Measurements from ENCODE around the gene AOPEP.

AOPEP gene

GRCh38 chr9:95105519-95106287 lies 379.2 kb downstream of the AOPEP start:
- DNase-seq: no peak

- DNase-seq: no peak
These were observed 380.7 kb downstream of the AOPEP start for GRCh38 chr9:95107001-95107749.

- DNase-seq: no peak
These were observed 381.5 kb downstream of the AOPEP start for GRCh38 chr9:95107976-95108375.

GRCh38 chr9:95108777-95109176 lies 382.3 kb downstream of the AOPEP start:
- no peak for DNase-seq

DNA sequence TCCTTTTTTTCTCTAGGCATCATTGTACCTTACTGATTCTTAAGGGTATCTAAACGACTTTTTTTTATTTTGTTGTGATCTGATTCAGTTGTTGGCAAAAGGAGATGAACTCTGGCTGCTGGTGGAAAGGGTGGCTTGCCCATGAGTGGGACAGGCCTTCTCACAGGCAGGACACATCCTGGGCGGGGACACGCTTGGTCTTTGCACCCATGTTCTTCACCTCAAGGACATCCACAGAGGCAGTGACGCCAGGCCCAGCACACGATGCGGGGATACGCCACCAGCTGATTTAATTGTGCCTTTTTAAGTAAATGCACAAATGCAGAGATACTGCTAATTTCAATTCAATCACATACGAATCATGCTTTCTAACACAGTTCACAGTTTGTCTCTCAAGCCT lies 383.0 kb downstream of the AOPEP start:
- DNase-seq: no peak

GRCh38 chr9:95110921-95111525 lies 384.5 kb downstream of the AOPEP start:
- no peak for DNase-seq

DNA sequence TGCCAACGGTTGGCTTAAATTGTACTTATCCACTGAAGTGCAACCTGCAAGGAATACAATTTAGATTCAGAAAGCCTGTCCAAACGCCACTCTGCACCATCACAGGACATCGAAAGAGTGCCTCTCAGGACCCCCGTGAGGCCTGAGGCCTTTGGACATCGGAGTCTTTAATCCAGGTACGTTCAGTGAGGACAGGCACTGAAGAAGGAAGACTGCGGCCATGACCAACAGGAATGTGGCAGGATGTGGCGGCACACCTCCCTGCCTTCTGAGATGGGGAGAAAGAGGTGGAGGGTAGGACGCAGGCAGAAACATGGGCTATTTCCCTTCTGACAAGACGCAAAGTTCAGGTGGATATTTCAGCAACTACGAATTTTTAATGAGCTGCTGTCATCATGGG lies 385.2 kb downstream of the AOPEP start:
- DNase-seq: no peak

DNA sequence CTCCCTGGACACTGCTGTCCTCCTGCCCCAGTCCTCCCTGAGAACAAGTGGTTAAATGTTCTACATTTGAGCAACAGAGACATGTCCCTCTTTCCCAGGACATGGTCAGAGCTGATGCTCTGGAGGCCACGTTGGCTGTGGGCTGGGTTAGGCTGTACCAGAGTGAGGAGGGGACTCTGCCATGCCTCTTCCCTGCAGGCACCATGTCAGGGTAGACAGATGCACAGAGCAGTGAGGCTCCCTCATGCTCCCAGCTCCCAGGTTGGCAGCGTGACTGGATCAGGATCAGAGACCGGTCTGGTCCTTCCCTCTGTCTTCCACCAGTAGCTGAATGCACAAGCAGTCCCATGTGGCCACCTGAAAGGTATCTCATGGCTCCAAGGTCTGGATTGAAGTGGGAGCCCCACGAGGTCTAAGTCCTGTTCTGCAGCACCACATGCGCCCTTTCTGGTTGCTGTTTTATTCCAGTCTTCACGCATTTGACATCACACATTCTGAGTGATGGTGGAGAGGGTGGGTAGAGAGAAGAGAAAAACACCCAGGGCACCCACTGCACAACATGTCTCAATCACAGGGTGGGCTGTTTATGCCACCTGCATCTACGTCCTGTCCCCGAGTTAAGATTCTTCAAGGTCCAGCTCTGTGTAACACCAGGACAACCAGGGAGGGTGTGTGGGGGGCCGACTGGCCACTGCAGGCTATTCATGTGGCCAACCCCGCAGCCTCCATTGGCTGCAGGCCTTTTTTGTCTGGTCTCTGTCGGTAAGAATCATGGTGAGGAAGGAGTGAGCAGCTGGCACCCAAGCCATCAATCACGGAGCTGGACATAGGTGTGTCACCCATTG lies 386.2 kb downstream of the AOPEP start:
- DNase-seq: no peak

- DNase-seq: no peak
These were observed 388.6 kb downstream of the AOPEP start for GRCh38 chr9:95115104-95115503.

GRCh38 chr9:95116002-95116807 lies 389.7 kb downstream of the AOPEP start:
- DNase-seq: no peak

DNA sequence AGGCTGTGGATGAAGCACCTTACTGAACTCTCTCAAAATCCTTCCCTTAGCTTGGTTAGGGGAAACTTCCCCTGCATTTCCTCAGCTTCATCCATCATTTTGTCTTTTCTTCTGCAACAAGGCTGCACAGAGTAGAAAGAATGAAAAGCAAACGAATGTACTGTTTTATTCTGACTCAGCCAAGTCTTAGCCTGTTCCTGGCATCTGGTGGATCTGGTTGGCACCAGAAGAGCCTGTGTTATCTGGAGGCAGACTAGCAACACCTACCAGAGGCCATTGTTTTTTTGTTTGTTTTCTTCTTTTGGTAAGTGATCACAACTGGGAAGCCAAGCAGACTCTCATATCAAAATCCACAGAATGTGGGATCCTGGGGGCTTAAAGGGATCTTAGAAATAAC lies 390.3 kb downstream of the AOPEP start:
- DNase-seq: no peak

DNA sequence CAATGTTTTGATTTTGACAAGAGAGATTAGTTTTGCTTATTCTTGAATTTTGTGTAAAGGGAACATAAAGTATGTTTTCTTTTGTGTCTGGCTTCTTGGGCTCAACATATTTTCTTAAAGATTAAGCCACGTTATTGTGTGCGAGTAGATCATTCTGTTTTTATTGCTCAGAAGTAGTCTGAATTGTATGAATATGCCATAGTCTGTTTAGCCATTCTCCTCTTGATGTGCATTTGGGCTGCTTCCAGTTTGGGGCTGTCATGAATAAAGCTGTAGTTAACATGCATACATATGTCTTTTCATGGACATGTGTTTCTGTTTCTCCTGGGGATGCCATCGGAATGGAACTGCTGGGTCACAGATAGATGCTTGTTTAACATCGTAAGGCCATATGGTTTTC lies 392.1 kb downstream of the AOPEP start:
- no peak for DNase-seq

DNA sequence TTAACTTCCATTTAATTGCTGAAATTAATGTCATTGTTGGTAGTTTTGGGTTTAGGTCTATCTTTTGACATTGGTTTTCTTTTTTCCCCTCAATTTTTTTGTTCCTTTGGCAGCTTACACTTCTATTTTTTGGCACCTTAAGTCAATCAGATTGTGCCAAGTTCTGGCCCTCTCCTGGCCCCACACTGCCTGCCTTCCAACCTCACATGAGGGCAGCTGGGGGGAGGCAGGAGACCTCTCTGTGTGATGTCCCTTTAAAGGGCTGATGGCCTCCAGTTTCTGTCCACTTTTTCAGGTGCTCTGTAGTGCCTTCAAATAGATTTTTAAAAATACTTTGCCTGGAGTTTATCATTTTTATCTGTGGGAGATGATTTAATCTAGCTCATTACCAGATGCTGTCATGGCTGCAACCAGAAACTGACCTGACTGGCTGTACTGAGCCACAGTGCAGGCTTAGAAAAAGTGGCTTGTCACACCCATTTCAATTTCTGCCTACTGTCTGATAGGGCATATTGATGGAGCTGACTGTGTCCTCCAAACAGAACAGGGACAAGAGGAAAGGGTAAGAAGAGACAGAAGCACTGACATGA lies 394.4 kb downstream of the AOPEP start:
- DNase-seq: no peak

DNA sequence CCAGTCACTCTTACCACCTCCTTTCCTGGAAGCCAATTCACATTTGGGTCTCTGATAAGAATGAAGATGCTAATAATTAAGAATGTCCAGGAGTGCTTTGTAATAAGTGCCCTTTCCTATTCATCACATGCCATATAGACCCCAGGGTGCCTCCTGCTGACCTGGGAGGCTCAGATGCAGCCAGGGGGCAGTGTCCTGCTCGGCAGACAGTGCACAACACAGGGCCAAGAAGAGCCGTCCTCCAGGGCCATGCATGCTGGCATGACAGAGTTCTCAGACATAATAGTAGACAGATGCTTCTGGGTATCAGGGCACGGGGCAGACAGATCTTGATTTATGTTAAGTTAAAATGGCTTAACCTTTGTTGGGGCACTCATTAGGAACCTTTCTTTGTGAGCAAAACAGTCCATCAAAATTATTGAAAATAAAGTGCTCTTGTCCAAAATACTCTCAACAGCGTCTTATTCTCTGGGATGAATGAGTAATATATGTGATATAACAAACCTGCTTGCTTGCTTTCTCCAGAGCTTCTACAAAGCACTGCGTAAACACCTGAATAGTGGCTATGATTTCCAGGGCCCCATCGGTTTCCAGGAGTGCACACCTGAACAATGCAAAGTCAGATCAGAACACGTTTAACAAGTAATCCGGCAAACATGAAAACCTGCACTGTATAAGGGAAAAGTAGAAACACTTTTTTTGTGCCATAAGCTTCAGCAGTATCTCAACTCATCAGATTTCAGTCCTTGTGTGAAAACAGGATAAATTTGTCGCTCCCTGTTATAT lies 398.3 kb downstream of the AOPEP start:
- DNase-seq: peak; percentile 3

GRCh38 chr9:95125652-95126051 lies 399.2 kb downstream of the AOPEP start:
- DNase-seq: no peak

- no peak for DNase-seq
These were observed 400.2 kb downstream of the AOPEP start for GRCh38 chr9:95126739-95127138.

GRCh38 chr9:95127249-95128176 lies 401.0 kb downstream of the AOPEP start:
- DNase-seq: peak; percentile 73

GRCh38 chr9:95128177-95128524 lies 401.7 kb downstream of the AOPEP start:
- no peak for DNase-seq

DNA sequence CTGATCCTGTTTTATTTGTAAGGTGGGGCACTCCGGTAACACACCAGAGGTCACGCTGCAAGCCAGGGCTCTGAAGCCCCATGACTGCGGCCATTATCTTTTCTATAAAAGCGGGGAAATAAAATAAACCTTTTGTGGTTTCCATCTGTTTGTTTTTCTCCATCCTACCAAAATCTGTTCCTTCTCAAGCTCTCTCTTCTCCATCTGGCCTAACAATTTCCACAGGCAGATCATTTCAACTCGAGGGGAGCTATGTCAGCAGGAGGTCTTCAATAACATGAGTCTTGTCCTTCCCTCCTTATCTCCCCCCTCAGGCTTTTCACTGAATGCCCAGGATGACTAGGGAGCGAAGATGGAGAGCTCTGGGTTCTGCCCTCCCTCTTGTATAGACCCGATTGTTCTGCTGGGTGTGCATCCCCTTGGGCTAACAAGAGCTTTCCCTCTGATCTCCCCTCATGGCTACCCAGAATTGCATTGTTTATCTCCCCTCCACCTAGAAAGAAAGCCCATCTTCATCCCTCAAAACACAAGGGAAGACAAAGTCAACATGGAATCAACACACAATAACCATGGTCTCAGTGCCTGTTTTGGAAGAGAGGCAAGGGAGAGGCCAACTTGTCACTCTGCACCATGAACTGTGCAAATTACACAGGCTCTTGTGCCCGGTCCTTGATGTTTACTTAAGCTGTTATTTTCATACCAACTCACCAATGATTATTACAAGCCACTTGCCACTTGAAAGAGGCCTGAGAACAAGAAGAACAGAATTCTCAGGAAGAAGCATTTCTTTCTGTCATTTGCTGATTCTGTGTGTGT lies 403.2 kb downstream of the AOPEP start:
- no peak for DNase-seq

All from hematopoietic multipotent progenitor cell treated with erythropoietin and hydrocortisone succinate and interleukin-3 and kit ligand, for 8 days (in vitro differentiated cells).